Lower lobe of right lung (tissue), 2 donors: ENCODE data around the gene KCNK4. TPM values are rescaled to one million over a fixed set of nuclear protein-coding genes. Genes with fewer than 3 reads are reported as not detected.
"Not testable (repeated sequence)": the region's sequence is repeated elsewhere in the genome, so short reads cannot be mapped to it uniquely, and the experiment has no call there.

Experiments used
- ATAC-seq, 2 donors: fragments of 200-7000 bp; cut with Tn5 transposase; one replicate each; pipeline ENCODE4 v1.9.1; 2020 to 2022; ENCODE audit warnings: mild to moderate bottlenecking in 2 of 2, moderate library complexity in 2 of 2
- DNase-seq: peaks from one replicate; pipeline ENCODE4 v3.0.0-alpha.2; 2020
- H3K27ac ChIP-seq: fragments of 200-600 bp; one replicate; pipeline ENCODE4 v1.8.0; 2022
- H3K27me3 ChIP-seq: fragments of 200-600 bp; one replicate; pipeline ENCODE4 v1.8.0; 2022; ENCODE audit warnings: low read depth
- H3K36me3 ChIP-seq: fragments of 200-600 bp; one replicate; pipeline ENCODE4 v1.8.0; 2022; ENCODE audit warnings: mild to moderate bottlenecking
- H3K4me1 ChIP-seq: fragments of 200-600 bp; one replicate; pipeline ENCODE4 v1.8.0; 2022
- H3K4me3 ChIP-seq: fragments of 200-600 bp; one replicate; pipeline ENCODE4 v1.8.0; 2022; ENCODE audit warnings: mild to moderate bottlenecking
- H3K9me3 ChIP-seq: fragments of 200-600 bp; one replicate; pipeline ENCODE4 v1.8.0; 2022
- intact Hi-C: fragments of 100-400 bp; cut with DNase I; formaldehyde crosslinking; loops from one replicate; pipeline ENCODE4 v1.11.0; 2022
- total RNA-seq: library from RNA; stranded (reverse); fragmentation: NEBNext Ultra II Directional; extraction: Animal tissue kit (Norgen Biotek cat#: 25700); gene quantifications from one replicate; pipeline ENCODE4 v1.2.1, GENCODE V29; 2021
- TF ChIP-seq, protein P1 (sequence below): fragments of 200-600 bp; IDR thresholded peaks from one replicate; pipeline ENCODE4 v1.8.0; 2022; ENCODE audit warnings: antibody characterized with exemption, mild to moderate bottlenecking
- donor health status: DM: no; HTN: yes; CAD: no; lungs with severe emphysema.

The KCNK4 gene
- total RNA-seq, 1 donor from 2014 or later, result not detected

- peak overlapping the region; percentile 87 for H3K27ac ChIP-seq
- H3K4me1 ChIP-seq, result peaks cover 26% of the 10 kb centered on the region
- intact Hi-C loops, result no loop called here
- peaks cover 9% of the 10 kb centered on the region for H3K36me3 ChIP-seq
- TF ChIP-seq, protein P1, sequence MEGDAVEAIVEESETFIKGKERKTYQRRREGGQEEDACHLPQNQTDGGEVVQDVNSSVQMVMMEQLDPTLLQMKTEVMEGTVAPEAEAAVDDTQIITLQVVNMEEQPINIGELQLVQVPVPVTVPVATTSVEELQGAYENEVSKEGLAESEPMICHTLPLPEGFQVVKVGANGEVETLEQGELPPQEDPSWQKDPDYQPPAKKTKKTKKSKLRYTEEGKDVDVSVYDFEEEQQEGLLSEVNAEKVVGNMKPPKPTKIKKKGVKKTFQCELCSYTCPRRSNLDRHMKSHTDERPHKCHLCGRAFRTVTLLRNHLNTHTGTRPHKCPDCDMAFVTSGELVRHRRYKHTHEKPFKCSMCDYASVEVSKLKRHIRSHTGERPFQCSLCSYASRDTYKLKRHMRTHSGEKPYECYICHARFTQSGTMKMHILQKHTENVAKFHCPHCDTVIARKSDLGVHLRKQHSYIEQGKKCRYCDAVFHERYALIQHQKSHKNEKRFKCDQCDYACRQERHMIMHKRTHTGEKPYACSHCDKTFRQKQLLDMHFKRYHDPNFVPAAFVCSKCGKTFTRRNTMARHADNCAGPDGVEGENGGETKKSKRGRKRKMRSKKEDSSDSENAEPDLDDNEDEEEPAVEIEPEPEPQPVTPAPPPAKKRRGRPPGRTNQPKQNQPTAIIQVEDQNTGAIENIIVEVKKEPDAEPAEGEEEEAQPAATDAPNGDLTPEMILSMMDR, result peak; percentile 31
- ATAC-seq (peak; percentile 25 to 41), DNase-seq (peak; percentile 87)
- H3K27me3 ChIP-seq, result no peaks in the 10 kb centered on the region
- no peaks in the 10 kb centered on the region for H3K9me3 ChIP-seq
- H3K4me3 ChIP-seq, result peak overlapping the region; percentile 75
Observed at GRCh38 chr11:64305691-64306562, 14.8 kb downstream of the KCNK4 start.

- peak overlapping the region; percentile 75 for H3K4me3 ChIP-seq
- TF ChIP-seq, protein P1, result no peak
- intact Hi-C loops, result no loop called here
- DNase-seq (no peak), ATAC-seq (no peak)
- no peaks in the 10 kb centered on the region for H3K9me3 ChIP-seq
- H3K36me3 ChIP-seq, result peaks cover 9% of the 10 kb centered on the region
- no peaks in the 10 kb centered on the region for H3K27me3 ChIP-seq
- H3K27ac ChIP-seq, result peak overlapping the region; percentile 87
- peaks cover 22% of the 10 kb centered on the region for H3K4me1 ChIP-seq
Observed at GRCh38 chr11:64306563-64306875, 15.4 kb downstream of the KCNK4 start.

DNA sequence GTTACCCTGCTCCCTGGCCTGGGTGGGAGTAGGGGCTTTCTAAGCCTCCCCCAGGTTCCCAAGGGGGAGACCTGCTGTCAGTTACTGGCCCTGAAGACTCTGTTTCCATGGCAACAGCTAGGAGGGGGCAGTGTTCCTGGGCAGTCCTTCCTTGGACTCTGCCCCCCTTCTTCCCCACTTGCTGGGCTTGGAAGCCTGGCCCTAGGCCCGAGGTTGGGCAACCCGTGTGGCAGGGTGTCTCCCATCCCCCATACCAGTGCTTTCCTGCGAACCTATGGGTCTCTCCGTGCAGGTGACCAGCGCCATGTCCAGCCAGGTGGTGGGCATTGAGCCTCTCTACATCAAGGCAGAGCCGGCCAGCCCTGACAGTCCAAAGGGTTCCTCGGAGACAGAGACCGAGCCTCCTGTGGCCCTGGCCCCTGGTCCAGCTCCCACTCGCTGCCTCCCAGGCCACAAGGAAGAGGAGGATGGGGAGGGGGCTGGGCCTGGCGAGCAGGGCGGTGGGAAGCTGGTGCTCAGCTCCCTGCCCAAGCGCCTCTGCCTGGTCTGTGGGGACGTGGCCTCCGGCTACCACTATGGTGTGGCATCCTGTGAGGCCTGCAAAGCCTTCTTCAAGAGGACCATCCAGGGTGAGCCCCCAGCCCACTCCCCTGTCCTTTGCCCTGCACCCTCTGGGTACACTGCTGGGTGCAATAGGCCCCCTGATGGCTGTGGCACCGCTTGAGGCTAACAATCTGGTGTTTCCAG lies 15.9 kb downstream of the KCNK4 start:
- Histone ChIP-seq H3K4me1 (peaks cover 22% of the 10 kb centered on the region), H3K27ac (peak overlapping the region; percentile 87), H3K27me3 (no peaks in the 10 kb centered on the region), H3K36me3 (peaks cover 9% of the 10 kb centered on the region), H3K9me3 (no peaks in the 10 kb centered on the region), H3K4me3 (peak overlapping the region; percentile 75)
- ATAC-seq (no peak), DNase-seq (peak; percentile 74)
- TF ChIP-seq, protein P1, result no peak
- intact Hi-C loops, result no loop called here

GRCh38 chr11:64307795-64308194 lies 16.7 kb downstream of the KCNK4 start:
- H3K4me1 ChIP-seq, result peaks cover 22% of the 10 kb centered on the region
- H3K36me3 ChIP-seq, H3K9me3 ChIP-seq, ATAC-seq, H3K27me3 ChIP-seq, H3K4me3 ChIP-seq, H3K27ac ChIP-seq, DNase-seq, intact Hi-C loops: not testable (repeated sequence)

DNA sequence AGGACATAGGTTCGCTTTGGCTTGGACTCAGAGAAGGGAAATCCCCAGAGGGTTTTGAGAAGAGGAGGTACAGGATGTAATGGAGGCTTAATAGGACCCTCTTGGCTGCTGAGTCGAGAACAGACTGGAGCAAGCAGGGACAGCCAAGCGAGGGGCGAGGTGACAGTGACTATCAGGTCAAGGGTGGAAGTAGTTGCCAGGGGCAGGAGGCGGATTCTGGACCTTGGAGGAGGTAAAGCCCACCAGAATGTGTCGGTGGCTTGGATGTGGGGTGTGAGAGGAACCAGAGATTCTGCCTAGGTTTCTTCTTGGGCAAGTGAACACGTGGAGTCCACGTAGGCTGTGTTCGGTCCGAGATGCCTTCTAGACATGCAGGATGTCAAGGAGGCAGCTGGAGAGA lies 21.8 kb downstream of the KCNK4 start:
- H3K4me3 ChIP-seq, result no peak overlapping the region
- DNase-seq, result no peak
- intact Hi-C loops, result no loop called here
- no peak for ATAC-seq
- H3K9me3 ChIP-seq, result no peaks in the 10 kb centered on the region
- peaks cover 11% of the 10 kb centered on the region for H3K4me1 ChIP-seq
- H3K36me3 ChIP-seq, result peaks cover 30% of the 10 kb centered on the region
- no peaks in the 10 kb centered on the region for H3K27me3 ChIP-seq
- H3K27ac ChIP-seq, result no peak overlapping the region
- TF ChIP-seq, protein P1, result no peak
